ENCODE measurements around the gene GLYATL1. TPM values are rescaled to one million over a fixed set of nuclear protein-coding genes. Genes with fewer than 3 reads are reported as not detected.
"Not testable (repeated sequence)": the region's sequence is repeated elsewhere in the genome, so short reads cannot be mapped to it uniquely, and the experiment has no call there.

Gene GLYATL1
- total RNA-seq, 4 donors from 2014 or later: 0.30 to 6.8 (median 2.3) TPM

DNA sequence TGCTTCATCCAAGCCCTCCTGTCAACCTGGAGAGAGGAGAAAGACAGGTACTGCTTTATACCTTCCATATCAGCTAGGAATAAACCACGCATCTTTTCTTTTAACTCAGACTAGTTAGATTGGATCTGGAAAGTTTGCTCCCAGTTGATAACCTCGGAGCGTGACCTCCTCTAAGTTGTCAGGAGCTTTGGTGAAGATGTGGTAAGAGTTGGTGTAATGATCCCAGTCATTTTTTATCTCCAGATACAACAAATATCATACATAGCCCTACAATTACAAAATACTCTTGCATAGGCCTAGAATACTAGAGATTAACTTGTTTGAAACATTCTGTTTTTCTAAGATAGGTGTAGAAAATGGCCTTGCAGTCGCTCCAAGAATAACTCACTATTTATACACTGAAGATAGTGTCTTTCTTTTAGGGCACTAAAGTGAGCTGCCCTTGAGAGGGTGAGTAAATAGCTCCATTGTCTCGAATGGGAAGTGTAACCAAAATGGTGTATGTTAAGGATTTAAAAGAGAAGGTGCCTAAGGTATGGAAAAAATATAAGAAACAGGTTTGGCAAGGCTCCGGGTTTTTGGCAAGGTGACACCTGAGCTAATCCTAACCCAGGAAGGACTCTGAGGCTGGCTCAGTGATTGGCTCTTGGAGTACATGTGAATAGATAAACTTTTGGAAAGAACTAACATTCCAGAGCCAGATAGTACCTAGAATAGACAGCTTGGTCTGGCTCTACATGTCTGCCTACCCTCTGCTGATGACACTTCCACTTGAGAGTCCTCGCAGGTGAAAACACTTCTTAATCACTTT lies 59.4 kb downstream of the GLYATL1 start:
- no peak for DNase-seq (ENCODE audit: low spot score in 2 of 2)
- intact Hi-C loops (cut with DNase I; ENCODE audit: low total_unique reads): no loop called here
- TF ChIP-seq POLR2A (IDR thresholded peaks at IDR 0.05): no peak
- TF ChIP-seq, protein P1, sequence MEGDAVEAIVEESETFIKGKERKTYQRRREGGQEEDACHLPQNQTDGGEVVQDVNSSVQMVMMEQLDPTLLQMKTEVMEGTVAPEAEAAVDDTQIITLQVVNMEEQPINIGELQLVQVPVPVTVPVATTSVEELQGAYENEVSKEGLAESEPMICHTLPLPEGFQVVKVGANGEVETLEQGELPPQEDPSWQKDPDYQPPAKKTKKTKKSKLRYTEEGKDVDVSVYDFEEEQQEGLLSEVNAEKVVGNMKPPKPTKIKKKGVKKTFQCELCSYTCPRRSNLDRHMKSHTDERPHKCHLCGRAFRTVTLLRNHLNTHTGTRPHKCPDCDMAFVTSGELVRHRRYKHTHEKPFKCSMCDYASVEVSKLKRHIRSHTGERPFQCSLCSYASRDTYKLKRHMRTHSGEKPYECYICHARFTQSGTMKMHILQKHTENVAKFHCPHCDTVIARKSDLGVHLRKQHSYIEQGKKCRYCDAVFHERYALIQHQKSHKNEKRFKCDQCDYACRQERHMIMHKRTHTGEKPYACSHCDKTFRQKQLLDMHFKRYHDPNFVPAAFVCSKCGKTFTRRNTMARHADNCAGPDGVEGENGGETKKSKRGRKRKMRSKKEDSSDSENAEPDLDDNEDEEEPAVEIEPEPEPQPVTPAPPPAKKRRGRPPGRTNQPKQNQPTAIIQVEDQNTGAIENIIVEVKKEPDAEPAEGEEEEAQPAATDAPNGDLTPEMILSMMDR (IDR thresholded peaks at IDR 0.05): no peak
- no peak overlapping the region for H3K4me3 ChIP-seq (ENCODE audit: low read depth, poor library complexity, severe bottlenecking)
- WGBS, 2 donors: 71 to 72% methylated on average over 7 of the region's 7 CpGs

- H3K4me3 ChIP-seq (ENCODE audit: low read depth, poor library complexity, severe bottlenecking): no peak overlapping the region
- no peak for DNase-seq (ENCODE audit: low spot score in 2 of 2)
- intact Hi-C loops (cut with DNase I; ENCODE audit: low total_unique reads): no loop called here
Observed at GRCh38 chr11:58999291-58999680, 60.0 kb downstream of the GLYATL1 start.

DNA sequence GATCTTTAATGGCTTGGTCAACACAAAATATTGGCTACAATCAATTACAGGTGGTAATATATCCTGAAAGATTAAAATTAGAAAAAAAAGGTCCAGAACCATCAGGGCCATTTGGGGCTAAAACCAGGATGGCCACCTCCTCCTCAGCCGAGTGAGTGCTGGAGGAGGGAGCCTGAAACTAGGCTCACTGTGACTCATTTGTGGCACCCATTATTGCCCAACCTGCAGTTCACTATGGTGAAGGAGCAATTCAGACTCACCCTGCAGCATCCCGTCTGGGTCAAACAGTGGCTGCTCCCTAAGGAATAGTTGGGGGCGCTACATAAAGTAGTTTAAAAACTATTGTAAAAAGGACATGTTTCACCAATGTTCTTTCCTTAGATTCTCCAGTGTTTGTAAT lies 60.7 kb downstream of the GLYATL1 start:
- intact Hi-C loops (cut with DNase I; ENCODE audit: low total_unique reads): loop anchor here (5.0 kb wide), 1 partner anchor 678 kb away; no protein-coding TSS in a partner anchor
- DNase-seq (ENCODE audit: low spot score in 2 of 2): no peak
- H3K4me3 ChIP-seq (ENCODE audit: low read depth, poor library complexity, severe bottlenecking): no peak overlapping the region
- 51 to 61% methylated on average over 3 of the region's 3 CpGs for WGBS, 2 donors
- TF ChIP-seq, protein P1 (IDR thresholded peaks at IDR 0.05): no peak
- TF ChIP-seq POLR2A (IDR thresholded peaks at IDR 0.05): no peak

More at GRCh38 chr11:58999291-58999680, 60.0 kb downstream of the GLYATL1 start:
- 76 to 81% methylated on average over 1 of the region's 1 CpG for WGBS, 2 donors
- TF ChIP-seq, protein P1 (IDR thresholded peaks at IDR 0.05): no peak
- no peak for TF ChIP-seq POLR2A (IDR thresholded peaks at IDR 0.05)

- 15 to 22% methylated on average over 2 of the region's 2 CpGs for WGBS, 2 donors
- H3K4me3 ChIP-seq (ENCODE audit: low read depth, poor library complexity, severe bottlenecking); DNase-seq (ENCODE audit: low spot score in 2 of 2): not testable (repeated sequence)
- intact Hi-C loops (cut with DNase I; ENCODE audit: low total_unique reads): loop anchor here (5.0 kb wide), 1 partner anchor 680 kb away; no protein-coding TSS in a partner anchor
Observed at GRCh38 chr11:59002006-59002405, 62.7 kb downstream of the GLYATL1 start.

Other genes with a start within 250 kb of the GLYATL1 start
- under 1 TPM in 1 of 4 donors, not detected in 3; 0.17 TPM for gene GLYAT, start 207.5 kb upstream of the GLYATL1 start, total RNA-seq
- gene GLYATL2, start 94.8 kb upstream of the GLYATL1 start, total RNA-seq: 1 to 10 TPM in 2 of 4 donors, under 1 TPM in 1, not detected in 1; 0.61 to 2.3 (median 1.9) TPM
- gene GLYATL1B, start 146.8 kb downstream of the GLYATL1 start, total RNA-seq: not detected
- gene FAM111B, start 167.7 kb downstream of the GLYATL1 start, total RNA-seq: 1 to 10 TPM in 2 of 4 donors, under 1 TPM in 2; 0.19 to 2.2 (median 0.72) TPM
- 10 to 100 TPM; 14.9 to 25.0 (median 20.9) TPM for gene FAM111A, start 203.4 kb downstream of the GLYATL1 start, total RNA-seq
- 1 to 10 TPM; 1.2 to 6.4 (median 3.4) TPM for gene DTX4, start 232.6 kb downstream of the GLYATL1 start, total RNA-seq